Stimulated activated CD4-positive, alpha-beta T cell treated with anti-CD3 and anti-CD28 coated beads, Interleukin-1b, Interleukin-23, amount 100 ng/mL, for 24 hours (primary cell): ENCODE results near the gene ALK.

Source experiments
- DNase-seq, 4 experiments: peaks; one replicate each; pipeline ENCODE4 v3.0.0-alpha.2; 2020; ENCODE audit warnings: low read depth in 4 of 4, low spot score in 1 of 4

Gene ALK

GRCh38 chr2:29614295-29614830 is 307.0 kb downstream of the ALK start:
- DNase-seq, result no peak

DNA sequence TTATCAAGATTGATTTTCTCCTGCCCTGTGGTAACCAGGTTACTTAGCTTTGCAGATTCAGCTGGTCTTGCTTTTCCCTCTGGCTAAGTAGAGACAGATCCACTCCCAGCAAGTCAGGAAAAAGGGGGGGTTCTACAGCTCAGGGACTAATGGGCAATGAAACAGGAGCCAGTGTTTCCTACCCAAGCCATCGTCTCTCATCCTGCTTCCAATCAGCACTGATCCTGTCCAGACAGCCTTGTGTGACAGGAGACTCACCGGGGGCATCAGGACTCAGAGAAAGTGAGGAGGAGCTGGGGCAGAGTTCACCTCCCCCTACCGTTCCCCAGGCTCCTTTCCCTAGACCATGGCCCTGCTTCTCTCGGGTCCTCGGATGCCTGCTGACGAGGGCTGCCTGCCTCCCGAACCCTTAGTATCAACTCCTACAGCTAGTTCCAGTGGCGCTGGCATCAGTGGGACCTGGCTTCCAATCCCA is 307.6 kb downstream of the ALK start:
- no peak for DNase-seq

GRCh38 chr2:29613067-29613466 is 308.3 kb downstream of the ALK start:
- no peak for DNase-seq

DNA sequence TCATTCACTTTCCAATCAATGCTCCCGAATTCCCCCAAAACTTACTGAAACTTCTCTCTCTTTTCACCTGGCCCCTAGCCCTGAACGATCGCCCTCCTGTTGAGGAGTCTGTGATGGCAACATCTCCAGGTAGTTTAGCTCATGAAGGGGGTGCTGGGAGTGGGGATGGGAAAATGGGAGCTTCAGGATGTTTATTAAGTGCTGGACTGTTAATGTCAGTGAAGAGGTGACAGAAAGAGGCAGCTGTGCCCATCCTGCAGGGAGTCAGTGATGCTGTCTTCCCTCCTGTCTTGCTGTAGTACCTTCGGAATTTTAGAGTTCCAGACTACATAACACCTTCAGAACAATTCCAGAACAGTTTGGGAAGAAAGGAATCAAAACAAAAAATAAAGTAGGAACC is 308.8 kb downstream of the ALK start:
- no peak for DNase-seq

GRCh38 chr2:29611850-29612249 is 309.5 kb downstream of the ALK start:
- DNase-seq, result no peak

GRCh38 chr2:29611261-29611660 is 310.1 kb downstream of the ALK start:
- DNase-seq, result no peak

GRCh38 chr2:29610569-29610968 is 310.8 kb downstream of the ALK start:
- DNase-seq, result no peak

DNA sequence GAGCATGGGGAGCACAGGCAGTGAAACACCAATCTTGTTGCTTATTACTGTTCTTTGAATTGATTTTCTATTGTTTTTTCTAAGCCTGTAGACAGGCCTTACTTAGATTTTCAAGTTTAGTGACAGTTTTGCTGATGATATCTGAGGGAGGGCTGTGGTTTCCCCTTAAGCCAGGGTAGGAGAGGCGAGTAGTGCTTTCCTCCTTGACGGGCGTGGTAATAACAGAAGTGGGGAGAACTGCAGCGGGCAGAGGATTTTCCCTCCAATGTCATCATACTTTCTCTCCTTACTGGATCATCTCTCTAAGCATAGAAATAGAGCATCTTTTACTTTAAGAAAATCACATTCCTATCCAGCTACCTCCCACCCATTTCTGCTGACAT is 314.4 kb downstream of the ALK start:
- no peak for DNase-seq

DNA sequence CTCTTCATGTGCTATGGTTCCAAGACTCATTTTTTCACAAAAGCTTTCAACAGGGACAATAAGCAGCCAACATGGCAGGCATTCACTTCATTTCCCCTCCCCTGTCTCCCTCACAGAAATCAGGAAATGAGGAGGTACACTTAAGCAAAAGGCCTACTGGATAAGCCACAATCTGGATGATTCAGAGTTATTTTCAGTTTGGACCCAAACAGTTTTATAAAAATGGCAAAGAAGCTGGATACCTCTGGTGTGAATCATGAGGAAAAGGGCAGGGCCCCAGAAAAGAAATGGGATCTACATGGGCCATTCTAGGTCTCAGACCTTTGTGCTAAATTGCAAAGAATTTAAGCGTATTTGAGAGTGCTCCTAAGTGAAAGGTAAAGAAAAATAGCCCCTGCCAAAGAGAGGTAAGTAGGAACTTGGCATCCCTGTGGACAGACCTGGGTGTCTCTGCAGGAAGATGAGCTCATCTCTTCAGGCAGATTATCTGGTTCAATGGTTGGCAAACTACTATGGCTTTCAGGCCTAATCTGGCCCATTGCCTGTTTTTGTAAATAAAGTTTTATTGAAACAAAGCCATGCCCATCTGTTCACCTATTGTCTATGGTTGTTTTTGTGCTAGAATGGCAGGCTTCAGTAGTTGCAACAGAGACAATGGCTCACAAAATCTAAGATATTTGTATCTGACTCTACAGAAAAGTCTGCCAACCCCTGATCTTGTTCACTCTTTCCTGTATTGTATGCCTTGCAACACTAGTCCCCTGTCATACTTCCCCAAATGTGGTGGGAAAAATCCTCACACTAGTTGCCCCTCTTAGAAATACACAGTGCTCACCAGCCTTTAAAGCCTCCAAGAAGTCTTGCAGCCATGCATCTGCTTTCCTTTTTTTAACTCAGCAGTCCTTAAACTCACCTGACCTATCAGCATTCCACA is 315.0 kb downstream of the ALK start:
- no peak for DNase-seq

DNA sequence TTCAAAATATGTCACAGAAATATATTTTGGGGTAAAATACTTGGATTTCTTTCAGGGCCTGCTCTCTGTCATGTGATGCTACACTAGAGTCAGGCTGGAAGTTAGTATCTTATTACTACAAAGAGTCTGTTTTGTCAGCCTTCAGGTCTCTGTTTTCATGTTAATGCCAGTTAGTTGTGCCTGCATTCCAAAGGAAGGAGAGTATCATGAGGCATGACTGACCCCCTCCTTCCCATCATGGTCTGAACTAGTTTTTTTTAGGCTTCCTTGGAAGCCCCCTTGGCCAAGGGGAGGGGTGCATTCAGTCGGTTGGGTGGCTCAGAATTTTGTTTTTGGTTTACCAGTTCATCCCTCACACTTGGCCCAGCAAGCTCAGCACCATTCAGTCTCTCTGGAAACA is 318.0 kb downstream of the ALK start:
- no peak for DNase-seq

GRCh38 chr2:29601872-29602271 is 319.5 kb downstream of the ALK start:
- no peak for DNase-seq

GRCh38 chr2:29601321-29601720 is 320.1 kb downstream of the ALK start:
- DNase-seq, result no peak

DNA sequence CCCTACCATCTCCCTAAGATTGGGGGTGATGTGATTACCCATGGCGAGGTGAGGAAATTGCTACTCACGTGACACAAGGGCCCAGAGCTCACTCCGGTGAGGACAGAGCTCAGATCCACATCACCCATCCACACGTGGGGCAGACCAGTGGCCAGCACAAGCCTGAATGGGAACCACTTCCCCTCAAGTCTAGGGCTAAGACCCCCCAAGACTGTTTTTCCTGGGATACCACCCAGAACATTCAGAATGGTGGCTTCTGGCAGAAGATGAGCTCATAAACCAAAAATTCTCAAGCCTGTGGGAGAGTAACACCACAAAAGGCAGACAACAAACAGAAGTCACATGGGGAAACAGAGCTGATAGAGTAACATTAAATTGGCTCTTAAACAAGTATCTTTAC is 321.4 kb downstream of the ALK start:
- no peak for DNase-seq

DNA sequence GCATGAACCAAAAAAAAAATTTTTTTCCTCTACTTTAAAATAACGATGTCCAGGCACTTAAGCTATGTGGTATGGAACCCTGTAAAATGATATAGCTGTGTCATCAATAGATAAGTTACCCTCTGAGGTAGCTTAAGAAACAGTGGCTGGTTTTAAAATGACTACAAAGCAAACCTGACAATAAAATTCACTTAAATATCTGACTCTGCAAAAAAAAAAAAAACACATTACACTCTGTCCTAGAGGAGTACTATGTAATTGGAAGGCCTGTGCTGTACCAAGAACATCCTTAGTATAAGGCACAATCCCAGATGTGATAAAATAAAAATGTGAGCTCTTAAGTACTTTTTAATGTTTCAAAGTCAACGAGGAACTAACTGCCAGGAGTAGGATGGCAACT is 322.4 kb downstream of the ALK start:
- DNase-seq, result no peak

DNA sequence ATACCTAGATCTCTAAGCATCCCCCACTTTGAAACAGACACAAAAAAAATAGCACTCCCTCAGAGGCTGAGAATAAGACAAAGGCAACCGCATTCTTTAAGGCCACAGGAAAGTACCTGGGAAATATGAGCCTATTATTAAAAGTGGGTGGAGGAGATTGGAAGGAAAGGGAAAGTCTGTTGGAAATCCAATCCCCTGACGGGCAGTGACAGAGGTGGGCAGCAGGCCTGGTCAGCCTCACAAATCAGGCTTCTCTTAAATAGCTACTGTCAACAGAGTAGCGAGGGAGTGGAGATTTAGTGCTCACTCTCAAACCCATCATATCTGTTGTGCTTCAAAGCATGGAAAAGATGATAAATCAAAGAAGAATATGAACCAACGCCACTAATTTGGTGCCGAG is 324.4 kb downstream of the ALK start:
- no peak for DNase-seq

DNA sequence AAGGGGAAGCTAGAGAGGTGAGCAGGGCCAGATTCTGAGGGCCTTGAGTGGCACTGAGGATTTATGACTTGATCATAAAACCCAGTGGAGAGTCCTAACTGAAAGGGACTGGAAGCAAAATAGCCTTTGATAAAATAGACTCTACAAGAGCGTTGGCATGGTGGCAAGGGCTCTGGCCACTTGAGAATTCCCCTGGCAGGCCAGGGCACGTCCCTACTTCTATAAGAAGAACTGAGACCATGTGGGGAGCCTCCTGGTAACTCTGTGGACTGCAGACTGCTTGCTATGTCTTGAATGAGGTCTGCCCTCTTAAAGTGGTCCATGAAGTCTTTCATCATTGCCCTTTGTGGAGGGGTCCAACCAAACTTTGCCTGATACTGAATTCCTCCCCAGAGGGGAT is 324.8 kb downstream of the ALK start:
- DNase-seq, result no peak

GRCh38 chr2:29591600-29591999 is 329.8 kb downstream of the ALK start:
- no peak for DNase-seq

- no peak for DNase-seq
Observed at GRCh38 chr2:29590211-29590610, 331.2 kb downstream of the ALK start.

DNA sequence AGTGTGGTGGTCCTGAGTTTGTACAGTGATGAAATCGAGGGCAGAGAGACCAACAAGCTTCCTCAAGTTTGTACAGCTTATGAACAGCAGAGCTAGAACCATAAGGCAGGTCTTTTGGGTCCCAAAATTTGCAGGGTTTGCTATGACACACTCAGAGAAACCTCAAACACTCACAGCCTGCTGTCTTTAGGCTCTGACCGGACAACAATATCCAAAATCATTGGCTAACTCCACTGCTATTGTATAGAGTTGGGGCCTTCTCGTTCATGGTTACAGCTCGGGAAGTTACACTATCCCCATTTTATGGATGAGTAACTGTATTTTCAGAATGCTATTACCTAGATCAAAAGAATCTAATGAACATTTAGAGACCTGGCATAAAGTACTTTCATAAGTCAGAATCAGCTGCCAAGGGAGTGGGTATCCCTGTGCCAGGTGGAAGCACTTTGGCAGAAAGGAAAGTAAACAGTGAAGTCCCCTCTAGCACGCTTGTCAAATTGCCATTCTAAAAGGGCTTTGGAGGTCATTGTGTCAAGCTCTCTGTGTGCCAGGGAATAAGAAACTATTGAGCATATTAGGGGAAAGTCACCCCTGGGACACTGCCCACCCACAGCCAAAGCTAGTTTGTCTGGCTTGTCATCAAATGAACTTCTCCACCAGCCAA is 331.8 kb downstream of the ALK start:
- DNase-seq, result no peak

DNA sequence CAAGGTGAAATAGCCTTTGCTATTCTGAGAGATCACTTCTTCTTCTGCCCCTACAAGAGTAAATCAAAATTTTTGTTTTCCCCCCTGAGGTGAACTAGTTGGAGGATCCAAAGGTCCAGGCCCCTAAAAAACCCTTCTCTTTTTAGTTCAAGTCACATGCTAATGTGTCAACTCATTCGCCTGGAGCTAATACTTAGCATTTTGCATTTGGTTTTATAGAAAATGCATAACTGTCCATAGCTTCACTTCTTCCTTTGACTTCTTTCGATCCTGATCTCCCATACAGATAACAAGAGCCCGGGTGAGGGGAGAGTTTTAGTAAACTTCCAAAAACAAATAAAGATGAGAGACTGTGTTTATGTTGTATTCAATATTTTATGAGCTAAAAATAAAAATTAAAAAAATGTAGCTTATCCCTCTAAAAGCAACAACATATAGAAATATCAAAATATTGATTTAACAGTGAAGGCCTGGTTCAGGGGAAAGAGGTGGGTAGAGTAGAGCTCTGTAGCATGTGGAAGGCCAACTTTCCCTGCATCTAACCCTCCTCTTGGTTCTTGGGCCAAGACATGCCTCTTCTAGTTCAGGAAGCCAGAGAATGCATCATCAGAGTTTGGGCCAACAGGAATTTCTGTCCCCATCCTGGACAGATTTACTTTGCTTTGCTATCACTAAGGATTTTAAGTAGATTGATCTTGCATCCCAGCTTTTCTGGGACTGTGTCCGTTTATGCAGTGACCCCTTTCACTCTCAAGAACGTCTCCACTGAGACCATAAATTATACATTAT is 333.8 kb downstream of the ALK start:
- no peak for DNase-seq

GRCh38 chr2:29586919-29587318 is 334.5 kb downstream of the ALK start:
- DNase-seq, result no peak
